ENCODE measurements around the gene GDF7. TPM values are rescaled to one million over a fixed set of nuclear protein-coding genes. Genes with fewer than 3 reads are reported as not detected.

Gene GDF7
- total RNA-seq, 1 donor from 2014 or later, result not detected

GRCh38 chr2:20629181-20629580 is 37.8 kb upstream of the GDF7 start:
- H3K4me3 ChIP-seq (ENCODE audit: low read depth, low read length), result no peak overlapping the region
- no peak for DNase-seq (ENCODE audit: low read depth)
- no peak for TF ChIP-seq CTCF (conservative IDR thresholded peaks at IDR 0.05; ENCODE audit: low read depth, low read length)

- H3K4me3 ChIP-seq (ENCODE audit: low read depth, low read length), result no peak overlapping the region
- DNase-seq (ENCODE audit: low read depth), result no peak
- TF ChIP-seq CTCF (conservative IDR thresholded peaks at IDR 0.05; ENCODE audit: low read depth, low read length), result no peak
These were observed 37.3 kb upstream of the GDF7 start for GRCh38 chr2:20629581-20630171.

GRCh38 chr2:20630967-20631366 is 36.0 kb upstream of the GDF7 start:
- no peak for DNase-seq (ENCODE audit: low read depth)
- TF ChIP-seq CTCF (conservative IDR thresholded peaks at IDR 0.05; ENCODE audit: low read depth, low read length), result no peak
- H3K4me3 ChIP-seq (ENCODE audit: low read depth, low read length), result no peak overlapping the region

GRCh38 chr2:20631617-20632307 is 35.2 kb upstream of the GDF7 start:
- no peak overlapping the region for H3K4me3 ChIP-seq (ENCODE audit: low read depth, low read length)
- TF ChIP-seq CTCF (conservative IDR thresholded peaks at IDR 0.05; ENCODE audit: low read depth, low read length), result no peak
- DNase-seq (ENCODE audit: low read depth), result no peak

- DNase-seq (ENCODE audit: low read depth), result no peak
- TF ChIP-seq CTCF (conservative IDR thresholded peaks at IDR 0.05; ENCODE audit: low read depth, low read length), result no peak
- H3K4me3 ChIP-seq (ENCODE audit: low read depth, low read length), result no peak overlapping the region
These were observed 34.4 kb upstream of the GDF7 start for GRCh38 chr2:20632446-20632990.

GRCh38 chr2:20633001-20633400 is 33.9 kb upstream of the GDF7 start:
- no peak overlapping the region for H3K4me3 ChIP-seq (ENCODE audit: low read depth, low read length)

More at GRCh38 chr2:20633001-20633400, 33.9 kb upstream of the GDF7 start:
- no peak for TF ChIP-seq CTCF (conservative IDR thresholded peaks at IDR 0.05; ENCODE audit: low read depth, low read length)
- no peak for DNase-seq (ENCODE audit: low read depth)
